NCI-H82 treated with DMSO at 0.1 percent for 48 hours (cell line): ENCODE data around the gene CFC1B.
"Not testable (repeated sequence)": the region's sequence is repeated elsewhere in the genome, so short reads cannot be mapped to it uniquely, and the experiment has no call there.

ENCODE experiments used
- DNase-seq: peaks from one replicate; lab custom pipeline; 2025; ENCODE audit not compliant: unreplicated experiment; lab: John Stamatoyannopoulos, UW

CFC1B gene

DNA sequence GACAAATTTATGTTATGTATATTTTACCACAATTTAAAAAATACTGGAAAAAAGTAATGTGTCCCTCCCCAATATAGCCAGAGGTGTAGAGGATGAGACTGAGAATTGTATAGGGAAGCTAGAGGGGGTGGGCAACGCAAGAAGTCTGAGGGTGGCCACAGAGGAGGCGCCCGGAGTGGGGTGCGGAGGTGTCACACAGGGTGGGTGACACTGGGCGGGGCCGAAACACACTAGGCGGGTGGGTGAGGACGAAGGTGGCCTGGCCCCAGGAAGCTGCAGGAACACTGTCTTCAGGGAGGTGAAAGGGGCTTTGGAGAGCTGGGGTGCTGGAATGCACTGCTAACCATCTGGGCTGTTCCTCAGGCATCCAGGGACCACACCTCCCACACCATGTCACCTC, 35.4 kb downstream of the CFC1B start:
- not testable (repeated sequence) for DNase-seq

DNA sequence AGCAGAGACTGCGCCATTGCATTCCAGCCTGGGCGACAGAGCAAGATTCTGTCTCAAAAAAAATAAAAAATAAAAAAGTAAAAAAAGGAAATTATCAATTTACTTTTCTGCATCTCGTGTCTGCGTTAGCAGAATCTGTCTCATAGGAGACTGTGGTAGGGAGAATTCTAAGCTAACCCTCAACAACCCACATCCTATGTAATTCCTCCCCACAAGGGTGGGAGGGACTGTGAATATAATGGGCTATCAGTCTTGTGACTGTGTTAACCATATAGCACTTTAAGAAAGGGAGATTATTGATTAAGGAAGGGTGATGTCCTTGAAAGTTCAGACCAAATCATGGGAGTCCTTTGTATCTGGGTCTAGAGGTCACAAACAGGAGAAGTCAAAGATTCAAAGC, 45.1 kb downstream of the CFC1B start:
- DNase-seq = not testable (repeated sequence)

DNA sequence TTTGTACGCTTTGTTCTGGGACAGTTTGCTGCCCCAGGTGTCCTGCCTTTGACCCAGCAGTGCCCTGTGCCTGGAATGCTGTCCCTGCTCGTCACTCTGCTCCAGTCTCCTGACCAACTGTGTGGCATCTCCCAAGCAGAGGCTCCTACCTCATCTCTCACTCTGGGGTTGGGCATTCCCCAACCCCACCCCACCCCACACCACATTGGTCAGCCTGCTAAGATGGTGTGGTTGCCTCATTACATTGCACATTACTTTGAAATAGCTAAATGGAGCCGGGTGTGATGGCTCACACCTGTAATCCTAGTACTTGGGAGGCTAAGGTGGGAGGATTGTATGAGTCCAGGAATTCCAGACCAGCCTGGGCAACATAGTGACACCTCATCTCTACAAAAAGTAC, 50.9 kb downstream of the CFC1B start:
- DNase-seq = not testable (repeated sequence)

DNA sequence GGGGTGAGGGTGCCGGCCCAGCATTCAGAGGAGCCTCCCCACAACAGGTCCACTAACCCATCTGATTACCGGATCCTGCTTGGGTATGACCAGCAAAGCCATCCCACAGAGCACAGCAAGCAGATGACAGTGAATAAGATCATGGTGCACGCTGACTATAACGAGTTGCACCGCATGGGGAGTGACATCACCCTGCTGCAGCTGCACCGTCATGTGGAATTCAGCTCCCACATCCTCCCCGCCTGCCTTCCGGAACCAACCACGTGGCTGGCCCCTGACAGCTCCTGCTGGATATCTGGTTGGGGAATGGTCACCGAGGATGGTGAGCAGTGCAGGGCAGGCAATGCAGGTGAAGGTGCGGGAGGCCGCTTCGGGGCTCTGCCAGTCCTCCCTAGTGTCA, 53.2 kb downstream of the CFC1B start:
- DNase-seq = not testable (repeated sequence)

DNA sequence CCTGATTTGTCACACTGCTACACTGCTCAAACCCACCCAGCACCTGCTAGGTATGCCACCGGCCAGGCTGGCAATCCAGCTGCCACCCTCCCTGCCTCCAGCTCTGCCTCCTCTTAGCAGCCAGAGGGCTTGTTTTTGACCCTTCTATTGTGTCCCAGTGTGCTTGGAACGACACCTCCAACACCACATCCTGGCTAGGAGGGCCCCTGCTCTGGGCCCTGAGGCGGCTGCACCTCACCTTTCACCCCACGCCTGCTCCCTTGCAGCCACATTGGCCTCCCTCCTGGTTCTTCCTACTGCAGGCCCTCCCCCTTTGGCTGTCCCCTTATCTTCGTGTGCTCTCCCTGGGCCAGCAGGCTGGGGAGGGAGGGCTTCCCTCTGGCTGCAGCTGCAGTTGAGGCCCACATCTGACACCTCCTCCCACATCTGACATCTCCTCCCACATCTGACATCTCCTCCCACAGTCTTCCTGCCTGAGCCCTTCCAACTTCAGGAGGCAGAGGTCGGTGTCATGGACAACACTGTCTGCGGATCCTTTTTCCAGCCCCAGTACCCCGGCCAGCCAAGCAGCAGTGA, 55.3 kb downstream of the CFC1B start:
- not testable (repeated sequence) for DNase-seq

DNA sequence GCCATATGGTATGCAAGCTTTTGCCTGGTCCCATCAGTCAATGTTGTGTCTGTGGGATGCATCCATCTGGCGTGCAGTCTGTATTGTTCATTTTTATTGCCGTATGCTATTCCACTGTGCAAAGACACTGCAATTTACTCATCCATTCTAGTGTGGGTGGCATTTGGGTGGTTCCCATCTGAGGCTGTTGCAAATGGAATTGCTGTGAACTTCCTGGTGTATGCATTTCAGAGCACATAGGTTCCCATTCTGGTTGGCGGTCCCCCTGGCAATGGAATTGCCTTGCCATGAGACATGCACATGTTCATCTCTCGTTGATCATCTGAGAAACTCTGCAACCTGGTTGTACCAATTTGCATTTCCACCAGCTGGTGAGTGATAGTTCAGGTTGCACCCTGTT, 56.5 kb downstream of the CFC1B start:
- DNase-seq = not testable (repeated sequence)
